Stimulated activated CD8-positive, alpha-beta memory T cell treated with anti-CD3 and anti-CD28 coated beads, Interleukin-7, amount 100 ng/mL, for 24 hours (primary cell): Measurements from ENCODE around the gene MAD1L1.

Source experiments
- DNase-seq: peaks from one replicate; pipeline ENCODE4 v3.0.0-alpha.2; 2020; ENCODE audit warnings: low read depth

MAD1L1 gene

GRCh38 chr7:1787241-1787640, 445.5 kb downstream of the MAD1L1 start:
- no peak for DNase-seq

- no peak for DNase-seq
Measured at GRCh38 chr7:1785839-1786238, 446.9 kb downstream of the MAD1L1 start.

- DNase-seq: no peak
Measured at GRCh38 chr7:1781369-1781768, 451.4 kb downstream of the MAD1L1 start.

- DNase-seq: no peak
Measured at GRCh38 chr7:1779445-1779844, 453.3 kb downstream of the MAD1L1 start.

GRCh38 chr7:1777122-1777521, 455.6 kb downstream of the MAD1L1 start:
- DNase-seq: no peak

GRCh38 chr7:1775389-1775788, 457.4 kb downstream of the MAD1L1 start:
- no peak for DNase-seq

- DNase-seq: no peak
Measured at GRCh38 chr7:1770331-1770730, 462.4 kb downstream of the MAD1L1 start.

- DNase-seq: no peak
Measured at GRCh38 chr7:1769286-1770200, 463.2 kb downstream of the MAD1L1 start.

- DNase-seq: no peak
Measured at GRCh38 chr7:1768832-1769231, 463.9 kb downstream of the MAD1L1 start.

- no peak for DNase-seq
Measured at GRCh38 chr7:1767524-1767923, 465.2 kb downstream of the MAD1L1 start.
